ENCODE data around the gene CRHBP.
A peak's percentile ranks its signal among the peaks of the same experiment; 100 is the strongest.

CRHBP gene

GRCh38 chr5:77015938-77016569 lies 63.2 kb downstream of the CRHBP start:
- DNase-seq (ENCODE audit: low read depth) = peak; percentile 46

- no peak for DNase-seq (ENCODE audit: low read depth)
These were observed 64.1 kb downstream of the CRHBP start for GRCh38 chr5:77016962-77017361.

GRCh38 chr5:77017668-77018067 lies 64.8 kb downstream of the CRHBP start:
- DNase-seq (ENCODE audit: low read depth) = no peak
